ENCODE measurements around the gene DOCK3.

Gene DOCK3

GRCh38 chr3:51398595-51399310, 724.0 kb downstream of the DOCK3 start:
- Histone ChIP-seq H3K36me3 (peaks cover 74% of the 10 kb centered on the region), H3K27ac (peak overlapping the region; percentile 72), H3K9me3 (ENCODE audit: severe bottlenecking) (no peaks in the 10 kb centered on the region), H3K4me3 (ENCODE audit: low read depth, low read length) (no peak overlapping the region), H3K27me3 (ENCODE audit: insufficient read depth, low read depth, severe bottlenecking) (no peaks in the 10 kb centered on the region)
- DNase-seq = no peak
- no peak for TF ChIP-seq CTCF (IDR thresholded peaks at IDR 0.05; ENCODE audit: low read depth, low read length)

GRCh38 chr3:51400166-51400565, 725.4 kb downstream of the DOCK3 start:
- Histone ChIP-seq H3K4me3 (ENCODE audit: low read depth, low read length) (no peak overlapping the region), H3K27me3 (ENCODE audit: insufficient read depth, low read depth, severe bottlenecking) (no peaks in the 10 kb centered on the region), H3K27ac (peak overlapping the region; percentile 72), H3K9me3 (ENCODE audit: severe bottlenecking) (no peaks in the 10 kb centered on the region), H3K36me3 (peaks cover 65% of the 10 kb centered on the region)
- DNase-seq = peak; percentile 52
- TF ChIP-seq CTCF (IDR thresholded peaks at IDR 0.05; ENCODE audit: low read depth, low read length) = no peak

- no peaks in the 10 kb centered on the region for H3K27me3 ChIP-seq (ENCODE audit: insufficient read depth, low read depth, severe bottlenecking)
- peaks cover 57% of the 10 kb centered on the region for H3K36me3 ChIP-seq
- H3K4me3 ChIP-seq (ENCODE audit: low read depth, low read length) = no peak overlapping the region
- H3K9me3 ChIP-seq (ENCODE audit: severe bottlenecking) = no peaks in the 10 kb centered on the region
- no peak for DNase-seq
- no peak for TF ChIP-seq CTCF (IDR thresholded peaks at IDR 0.05; ENCODE audit: low read depth, low read length)
- no peak overlapping the region for H3K27ac ChIP-seq
Measured at GRCh38 chr3:51401735-51402134, 727.0 kb downstream of the DOCK3 start.

- Histone ChIP-seq H3K36me3 (peaks cover 45% of the 10 kb centered on the region), H3K4me3 (ENCODE audit: low read depth, low read length) (no peak overlapping the region), H3K27ac (no peak overlapping the region), H3K9me3 (ENCODE audit: severe bottlenecking) (no peaks in the 10 kb centered on the region), H3K27me3 (ENCODE audit: insufficient read depth, low read depth, severe bottlenecking) (no peaks in the 10 kb centered on the region)
- TF ChIP-seq CTCF (IDR thresholded peaks at IDR 0.05; ENCODE audit: low read depth, low read length) = no peak
- DNase-seq = no peak
Measured at GRCh38 chr3:51403675-51404074, 728.9 kb downstream of the DOCK3 start.

GRCh38 chr3:51408021-51408420, 733.3 kb downstream of the DOCK3 start:
- no peak overlapping the region for H3K4me3 ChIP-seq (ENCODE audit: low read depth, low read length)
- no peaks in the 10 kb centered on the region for H3K9me3 ChIP-seq (ENCODE audit: severe bottlenecking)
- peaks cover 57% of the 10 kb centered on the region for H3K36me3 ChIP-seq
- no peak for DNase-seq
- no peak for TF ChIP-seq CTCF (IDR thresholded peaks at IDR 0.05; ENCODE audit: low read depth, low read length)
- H3K27me3 ChIP-seq (ENCODE audit: insufficient read depth, low read depth, severe bottlenecking) = no peaks in the 10 kb centered on the region
- H3K27ac ChIP-seq = no peak overlapping the region

- Histone ChIP-seq H3K27ac (no peak overlapping the region), H3K27me3 (ENCODE audit: insufficient read depth, low read depth, severe bottlenecking) (no peaks in the 10 kb centered on the region), H3K9me3 (ENCODE audit: severe bottlenecking) (no peaks in the 10 kb centered on the region), H3K4me3 (ENCODE audit: low read depth, low read length) (no peak overlapping the region), H3K36me3 (peaks cover 58% of the 10 kb centered on the region)
- TF ChIP-seq CTCF (IDR thresholded peaks at IDR 0.05; ENCODE audit: low read depth, low read length) = no peak
- DNase-seq = no peak
Measured at GRCh38 chr3:51408813-51409212, 734.1 kb downstream of the DOCK3 start.
